NB4 (cell line): Measurements from ENCODE around the gene NRXN3.

ENCODE experiments used
- DNase-seq: peaks from one replicate; pipeline ENCODE4 v3.0.0; 2010; ENCODE audit warnings: low read depth
- H3K4me3 ChIP-seq: one replicate; pipeline ENCODE4 v1.5.1; 2011; ENCODE audit warnings: mild to moderate bottlenecking, low read depth, low read length, moderate library complexity
- CTCF ChIP-seq: IDR thresholded peaks from one replicate; pipeline ENCODE4 v1.5.1; 2012; ENCODE audit warnings: low read depth, low read length
- MAX ChIP-seq: IDR thresholded peaks from 2 replicates; pipeline ENCODE4 v1.6.1; 2011; ENCODE audit warnings: low read depth, low read length
- MYC ChIP-seq: IDR thresholded peaks from 2 replicates; pipeline ENCODE4 v1.6.1; 2011; ENCODE audit warnings: low read depth, low read length
- POLR2A ChIP-seq: IDR thresholded peaks from 2 replicates; pipeline ENCODE4 v1.6.1; 2011; ENCODE audit warnings: mild to moderate bottlenecking; ENCODE audit not compliant: insufficient read length; ENCODE audit errors: extremely low read depth

NRXN3 gene

GRCh38 chr14:79253576-79253975 lies 1083.4 kb downstream of the NRXN3 start:
- TF ChIP-seq CTCF: no peak
- no peak for TF ChIP-seq POLR2A
- TF ChIP-seq MAX: no peak
- TF ChIP-seq MYC: no peak
- H3K4me3 ChIP-seq: no peak overlapping the region
- DNase-seq: no peak

- no peak for DNase-seq
- H3K4me3 ChIP-seq: no peak overlapping the region
- TF ChIP-seq POLR2A (no peak), MAX (no peak), MYC (no peak), CTCF (no peak)
These were observed 1084.0 kb downstream of the NRXN3 start for GRCh38 chr14:79254069-79254775.

GRCh38 chr14:79256380-79256779 lies 1086.2 kb downstream of the NRXN3 start:
- no peak for DNase-seq
- TF ChIP-seq MAX (no peak), CTCF (no peak), MYC (no peak), POLR2A (no peak)
- H3K4me3 ChIP-seq: no peak overlapping the region

GRCh38 chr14:79260406-79260805 lies 1090.2 kb downstream of the NRXN3 start:
- H3K4me3 ChIP-seq: no peak overlapping the region
- no peak for TF ChIP-seq MAX
- no peak for TF ChIP-seq MYC
- DNase-seq: no peak

GRCh38 chr14:79265366-79265946 lies 1095.3 kb downstream of the NRXN3 start:
- no peak overlapping the region for H3K4me3 ChIP-seq
- no peak for DNase-seq
- TF ChIP-seq POLR2A (no peak), MAX (no peak), CTCF (no peak), MYC (no peak)

- H3K4me3 ChIP-seq: no peak overlapping the region
- no peak for DNase-seq
- TF ChIP-seq MAX: no peak
- no peak for TF ChIP-seq MYC
- no peak for TF ChIP-seq POLR2A
- no peak for TF ChIP-seq CTCF
These were observed 1100.2 kb downstream of the NRXN3 start for GRCh38 chr14:79270361-79270760.
